GM12878 (cell line): ENCODE results near the gene CDC45. TPM values are rescaled to one million over a fixed set of nuclear protein-coding genes. Genes with fewer than 3 reads are reported as not detected.

Source experiments
- ATAC-seq: fragments of 200-7000 bp; cut with Tn5 transposase; 3 replicates; pipeline ENCODE4 v1.9.1; 2020; ENCODE audit warnings: mild to moderate bottlenecking, moderate library complexity
- BruUV-seq: library from RNA; stranded (reverse); fragments of 400-500 nt; replicated peaks from 2 replicates; lab custom pipeline; 2021; lab: Mats Ljungman, UMichigan
- CTCF ChIA-PET: fragments of 300-600 bp; sonication (Branson Sonifier 250); formaldehyde crosslinking; extraction: SDS; loops from one replicate; lab custom pipeline; 2021; ENCODE audit warnings: inconsistent platforms; lab: Yijun Ruan, JAX
- POLR2A ChIA-PET: fragments of 350-600 bp; formaldehyde crosslinking; extraction: SDS; loops from one replicate; lab custom pipeline; 2021; ENCODE audit warnings: inconsistent platforms; lab: Charles Lee
- RAD21 ChIA-PET: fragments of 300-600 bp; sonication (Branson Sonifier 250); formaldehyde crosslinking; loops from one replicate; lab custom pipeline; 2023; ENCODE audit warnings: antibody characterized with exemption; ENCODE audit not compliant: unreplicated experiment; lab: Charles Lee
- SMC1A ChIA-PET: fragments of 300-600 bp; sonication (Branson Sonifier 250); formaldehyde crosslinking; loops from one replicate; lab custom pipeline; 2023; ENCODE audit not compliant: unreplicated experiment, uncharacterized antibody; lab: Charles Lee
- DNase-seq: peaks from one replicate; pipeline ENCODE4 v3.0.0-alpha.2; 2011; ENCODE audit warnings: low read depth, low spot score
- FAIRE-seq: peaks from 3 replicates; lab custom pipeline; 2011; peaks lifted over from hg19 to GRCh38; lab: Jason Lieb, UNC
- H2AFZ ChIP-seq: 2 replicates; pipeline ENCODE4 v1.6.0; 2011; ENCODE audit warnings: low read depth, low read length, control low read depth; ENCODE audit not compliant: control insufficient read depth
- H3K27ac ChIP-seq: 2 replicates; pipeline ENCODE4 v1.5.1; 2011; ENCODE audit warnings: control low read depth; ENCODE audit not compliant: control insufficient read depth, insufficient read depth
- H3K27me3 ChIP-seq, 2 experiments: replicated peaks in 1 of 2; 2 replicates each; pipeline versions ENCODE4 v1.6.0 to v1.6.1; 2011; ENCODE audit warnings: low read length in 1 of 2; ENCODE audit not compliant: control insufficient read depth in 2 of 2, insufficient read depth in 2 of 2
- H3K36me3 ChIP-seq, 2 experiments: 2 replicates each; pipeline ENCODE4 v1.5.1; 2011; ENCODE audit warnings: low read length in 1 of 2; ENCODE audit not compliant: control insufficient read depth in 2 of 2, insufficient read depth in 2 of 2
- H3K4me1 ChIP-seq: 2 replicates; pipeline ENCODE4 v1.6.1; 2011; ENCODE audit warnings: mild to moderate bottlenecking, low read length, moderate library complexity, mixed read lengths; ENCODE audit not compliant: control insufficient read depth, insufficient read depth
- H3K4me2 ChIP-seq: 2 replicates; pipeline ENCODE4 v1.6.0; 2011; ENCODE audit warnings: control low read depth; ENCODE audit not compliant: control insufficient read depth, insufficient read depth
- H3K4me3 ChIP-seq: fragments of 200-600 bp; sonication (generic); 2 replicates; pipeline ENCODE4 v1.5.1; 2016
- H3K79me2 ChIP-seq: 2 replicates; pipeline ENCODE4 v1.6.0; 2011; ENCODE audit warnings: low read length; ENCODE audit not compliant: control insufficient read depth, insufficient read depth
- H3K9ac ChIP-seq: 2 replicates; pipeline ENCODE4 v1.8.0; 2011; ENCODE audit warnings: low read length, control low read depth, mixed read lengths; ENCODE audit not compliant: control insufficient read depth, insufficient read depth
- H3K9me3 ChIP-seq: replicated peaks from 3 replicates; pipeline ENCODE4 v1.5.1; 2011; ENCODE audit warnings: mild to moderate bottlenecking, low read length; ENCODE audit not compliant: control insufficient read depth, insufficient read depth
- H4K20me1 ChIP-seq: 2 replicates; pipeline ENCODE4 v1.6.0; 2011; ENCODE audit not compliant: control insufficient read depth, insufficient read depth
- ATF7 ChIP-seq: fragments of 450-650 bp; IDR thresholded peaks from 2 replicates; pipeline ENCODE4 v1.6.1; 2016; ENCODE audit warnings: low read depth, mild to moderate bottlenecking
- E2F4 ChIP-seq: IDR thresholded peaks from 2 replicates; pipeline ENCODE4 v1.6.1; 2012; ENCODE audit warnings: low read depth, low read length, improper control_type of control experiment
- ELK1 ChIP-seq: IDR thresholded peaks from 2 replicates; pipeline ENCODE4 v1.6.1; 2012; ENCODE audit warnings: low read depth, low read length, improper control_type of control experiment
- JUNB ChIP-seq: IDR thresholded peaks from 2 replicates; pipeline ENCODE4 v1.6.1; 2016; ENCODE audit warnings: antibody characterized with exemption, mild to moderate bottlenecking
- MXI1 ChIP-seq: fragments of 150-350 bp; IDR thresholded peaks from 2 replicates; pipeline ENCODE4 v1.6.1; 2011; ENCODE audit warnings: low read depth, mild to moderate bottlenecking, inconsistent platforms, low read length, improper control_type of control experiment
- PKNOX1 ChIP-seq: fragments of 450-650 bp; IDR thresholded peaks from 2 replicates; pipeline ENCODE4 v1.6.1; 2016; ENCODE audit warnings: mild to moderate bottlenecking
- POLR2A ChIP-seq: IDR thresholded peaks from 2 replicates; pipeline ENCODE4 v1.6.1; 2011; ENCODE audit warnings: low read depth, mild to moderate bottlenecking, low read length
- SMAD5 ChIP-seq: IDR thresholded peaks from 2 replicates; pipeline ENCODE4 v1.6.1; 2016; ENCODE audit warnings: antibody characterized with exemption, low read depth
- WGBS: methylation state at CpG from one replicate; pipeline ENCODE4 v1.1.6; 2016; ENCODE audit warnings: low lambda C conversion rate; ENCODE audit not compliant: insufficient replicate concordance, insufficient coverage; ENCODE audit errors: missing lambda C conversion rate; 5-methylcytosine and 5-hydroxymethylcytosine counted together
- in situ Hi-C: fragments of 300-500 bp; cut with MboI; formaldehyde crosslinking; loops from 9 replicates; pipeline ENCODE4 v1.14.3; 2018; ENCODE audit warnings: mixed read lengths
- intact Hi-C: fragments of 100-400 bp; cut with micrococcal nuclease; formaldehyde crosslinking; loops from one replicate; pipeline ENCODE4 v1.14.2; 2022; ENCODE audit not compliant: unreplicated experiment
- polyA plus RNA-seq, 11 experiments: library from polyadenylated mRNA; depleted of rRNA in 4 of 11; unstranded in 6 of 11; stranded (reverse) in 5 of 11; fragments of >200 nt; fragmentation: Nextera tagmentation in 4 of 11; fragmentation: Illumina TruSeq in 1 of 11; extraction: Ambion mirVana in 4 of 11; extraction: Trizol in 1 of 11; gene quantifications; 1 replicate in 1 of 11; 2 replicates in 10 of 11; pipeline versions ENCODE4 v1.2.1 to v1.2.3, GENCODE V29; 2011 to 2016; ENCODE audit warnings: inconsistent platforms in 2 of 11, missing spikeins in 2 of 11, low read depth in 1 of 11
- total RNA-seq, 4 experiments: library from RNA; depleted of rRNA in 3 of 4; stranded (reverse); fragments of >200 nt in 3 of 4; fragmentation: Illumina TruSeq in 1 of 4; extraction: Trizol in 1 of 4; gene quantifications; 2 replicates each; pipeline versions ENCODE4 v1.2.1 to v1.2.3, GENCODE V29; 2013 to 2021

Gene CDC45
- total and polyA plus RNA-seq, 10 of the 15 experiments (the other 5 are each of a cell fraction or from before 2014, with no cell fraction given) = 40.8 to 88.5 (median 54.2) TPM

- 96% methylated on average over 10 of the region's 10 CpGs for WGBS
- Histone ChIP-seq H4K20me1 (no peaks in the 10 kb centered on the region), H3K36me3 (peaks cover 6 to 20% of the 10 kb centered on the region in 2 experiments; a peak in 3 of 4 replicates), H3K9me3 (no peaks in the 10 kb centered on the region), H3K27ac (no peak overlapping the region), H2AFZ (no peak overlapping the region), H3K27me3 (no peaks in the 10 kb centered on the region; a peak in 1 of 4 replicates), H3K79me2 (no peaks in the 10 kb centered on the region), H3K4me1 (no peaks in the 10 kb centered on the region), H3K9ac (no peak overlapping the region), H3K4me2 (no peak overlapping the region), H3K4me3 (no peak overlapping the region)
- ATAC-seq = no peak
- intact Hi-C loops (no loop called here), in situ Hi-C loops (loop anchor here (5.0 kb wide), 1 partner anchor 49 kb away; no protein-coding TSS in a partner anchor)
- FAIRE-seq = no peak
- POLR2A ChIA-PET = no interaction called here
- no peak for DNase-seq
- no peak for TF ChIP-seq JUNB
- TF ChIP-seq POLR2A = no peak
- no peak for TF ChIP-seq ATF7
- TF ChIP-seq ELK1 = no peak
- no peak for TF ChIP-seq MXI1
- no peak for TF ChIP-seq SMAD5
- TF ChIP-seq E2F4 = no peak
- no peak for TF ChIP-seq PKNOX1
- CTCF ChIA-PET = no interaction called here
- no TSS peak for BruUV-seq
- SMC1A ChIA-PET = no interaction called here
- RAD21 ChIA-PET = no interaction called here
Measured at GRCh38 chr22:19518635-19519034, 38.9 kb downstream of the CDC45 start.
